Choroid plexus epithelial cell (primary cell): Measurements from ENCODE around the gene TANC1.

Source experiments
- DNase-seq: peaks from one replicate; pipeline ENCODE4 v3.0.0-alpha.2; 2010; ENCODE audit warnings: low read depth
- H3K4me3 ChIP-seq: 2 replicates; pipeline ENCODE4 v1.5.1; 2011; ENCODE audit warnings: low read depth, mild to moderate bottlenecking, control low read depth, low read length, moderate library complexity
- TF ChIP-seq, protein P1 (sequence below): conservative IDR thresholded peaks from 2 replicates; pipeline ENCODE4 v1.5.1; 2011; ENCODE audit warnings: low read depth, mild to moderate bottlenecking, control low read depth, inconsistent platforms, low read length, moderate library complexity

The TANC1 gene

GRCh38 chr2:159125858-159126257 lies 157.4 kb downstream of the TANC1 start:
- H3K4me3 ChIP-seq: no peak overlapping the region
- TF ChIP-seq, protein P1, sequence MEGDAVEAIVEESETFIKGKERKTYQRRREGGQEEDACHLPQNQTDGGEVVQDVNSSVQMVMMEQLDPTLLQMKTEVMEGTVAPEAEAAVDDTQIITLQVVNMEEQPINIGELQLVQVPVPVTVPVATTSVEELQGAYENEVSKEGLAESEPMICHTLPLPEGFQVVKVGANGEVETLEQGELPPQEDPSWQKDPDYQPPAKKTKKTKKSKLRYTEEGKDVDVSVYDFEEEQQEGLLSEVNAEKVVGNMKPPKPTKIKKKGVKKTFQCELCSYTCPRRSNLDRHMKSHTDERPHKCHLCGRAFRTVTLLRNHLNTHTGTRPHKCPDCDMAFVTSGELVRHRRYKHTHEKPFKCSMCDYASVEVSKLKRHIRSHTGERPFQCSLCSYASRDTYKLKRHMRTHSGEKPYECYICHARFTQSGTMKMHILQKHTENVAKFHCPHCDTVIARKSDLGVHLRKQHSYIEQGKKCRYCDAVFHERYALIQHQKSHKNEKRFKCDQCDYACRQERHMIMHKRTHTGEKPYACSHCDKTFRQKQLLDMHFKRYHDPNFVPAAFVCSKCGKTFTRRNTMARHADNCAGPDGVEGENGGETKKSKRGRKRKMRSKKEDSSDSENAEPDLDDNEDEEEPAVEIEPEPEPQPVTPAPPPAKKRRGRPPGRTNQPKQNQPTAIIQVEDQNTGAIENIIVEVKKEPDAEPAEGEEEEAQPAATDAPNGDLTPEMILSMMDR: no peak

GRCh38 chr2:159126432-159127022 lies 158.1 kb downstream of the TANC1 start:
- no peak overlapping the region for H3K4me3 ChIP-seq
- TF ChIP-seq, protein P1: no peak
- peak; percentile 90 for DNase-seq

More at GRCh38 chr2:159125858-159126257, 157.4 kb downstream of the TANC1 start:
- no peak for DNase-seq

GRCh38 chr2:159128191-159128590 lies 159.8 kb downstream of the TANC1 start:
- DNase-seq: no peak
- no peak overlapping the region for H3K4me3 ChIP-seq
- TF ChIP-seq, protein P1: no peak

- H3K4me3 ChIP-seq: no peak overlapping the region
- DNase-seq: no peak
- TF ChIP-seq, protein P1: no peak
Measured at GRCh38 chr2:159129269-159129668, 160.8 kb downstream of the TANC1 start.

- DNase-seq: no peak
- TF ChIP-seq, protein P1: no peak
- no peak overlapping the region for H3K4me3 ChIP-seq
Measured at GRCh38 chr2:159129824-159130223, 161.4 kb downstream of the TANC1 start.

DNA sequence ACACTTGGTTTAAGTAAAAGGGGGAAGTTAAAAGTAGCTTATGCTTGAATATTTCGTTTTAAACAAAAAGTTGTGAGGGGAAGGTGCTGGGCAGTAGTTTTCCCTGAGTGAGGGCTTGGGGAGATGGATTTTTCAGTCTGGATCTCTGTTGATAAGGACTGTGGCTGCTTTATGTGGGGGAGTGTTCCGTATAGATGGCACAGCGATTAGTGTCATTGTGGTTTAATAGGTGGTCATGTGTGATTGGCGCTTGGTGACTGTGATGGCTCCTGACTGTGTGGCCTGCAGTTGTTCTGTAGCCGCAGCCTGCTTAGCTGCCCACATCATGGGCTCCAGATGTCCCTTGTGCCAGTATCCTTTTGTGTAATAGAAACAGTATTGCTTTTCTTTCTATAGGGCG lies 161.9 kb downstream of the TANC1 start:
- no peak overlapping the region for H3K4me3 ChIP-seq
- TF ChIP-seq, protein P1: no peak
- DNase-seq: no peak

GRCh38 chr2:159131267-159131913 lies 162.9 kb downstream of the TANC1 start:
- TF ChIP-seq, protein P1: no peak
- no peak for DNase-seq
- H3K4me3 ChIP-seq: no peak overlapping the region
